Measurements from ENCODE around the gene SERPINB6.

GRCh38 chr6:3011592-3011991 is 40.2 kb upstream of the SERPINB6 start:
- no peak for TF ChIP-seq EZH2 (IDR thresholded peaks at IDR 0.05; ENCODE audit: insufficient read depth, poor library complexity, severe bottlenecking)
- TF ChIP-seq EZH2phosphoT487 (IDR thresholded peaks at IDR 0.05; ENCODE audit: insufficient read depth, low read depth), result no peak

Data from GM23248 (cell line).